GM18907 (cell line): ENCODE results near the gene CACNA2D1.
A peak's percentile ranks its signal among the peaks of the same experiment; 100 is the strongest.
"Not testable (repeated sequence)": the region's sequence is repeated elsewhere in the genome, so short reads cannot be mapped to it uniquely, and the experiment has no call there.

ENCODE experiments used
- ATAC-seq: cut with Tn5 transposase; IDR thresholded peaks from one replicate; pipeline ENCODE4 v1.9.1; 2021; ENCODE audit warnings: mild to moderate bottlenecking, moderate library complexity; ENCODE audit not compliant: unreplicated experiment

The CACNA2D1 gene

DNA sequence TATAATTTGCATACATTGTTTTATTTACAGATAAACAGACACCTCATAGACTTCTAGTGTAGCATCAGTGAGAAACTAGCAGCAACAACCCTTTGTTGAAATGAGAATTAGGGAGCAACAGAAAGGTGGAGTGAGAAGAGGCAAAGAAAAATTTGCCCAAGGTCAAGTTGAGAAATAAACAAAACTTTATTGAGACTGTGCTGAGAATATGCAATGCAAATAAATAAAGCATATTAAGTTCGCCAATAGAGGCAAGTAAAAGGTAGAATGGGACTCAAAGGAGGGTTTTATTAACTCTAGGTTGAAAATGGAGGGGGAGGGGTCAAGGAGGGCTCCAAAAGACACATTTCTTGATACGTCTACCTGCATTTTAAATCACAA is 49.7 kb downstream of the CACNA2D1 start:
- ATAC-seq: no peak

DNA sequence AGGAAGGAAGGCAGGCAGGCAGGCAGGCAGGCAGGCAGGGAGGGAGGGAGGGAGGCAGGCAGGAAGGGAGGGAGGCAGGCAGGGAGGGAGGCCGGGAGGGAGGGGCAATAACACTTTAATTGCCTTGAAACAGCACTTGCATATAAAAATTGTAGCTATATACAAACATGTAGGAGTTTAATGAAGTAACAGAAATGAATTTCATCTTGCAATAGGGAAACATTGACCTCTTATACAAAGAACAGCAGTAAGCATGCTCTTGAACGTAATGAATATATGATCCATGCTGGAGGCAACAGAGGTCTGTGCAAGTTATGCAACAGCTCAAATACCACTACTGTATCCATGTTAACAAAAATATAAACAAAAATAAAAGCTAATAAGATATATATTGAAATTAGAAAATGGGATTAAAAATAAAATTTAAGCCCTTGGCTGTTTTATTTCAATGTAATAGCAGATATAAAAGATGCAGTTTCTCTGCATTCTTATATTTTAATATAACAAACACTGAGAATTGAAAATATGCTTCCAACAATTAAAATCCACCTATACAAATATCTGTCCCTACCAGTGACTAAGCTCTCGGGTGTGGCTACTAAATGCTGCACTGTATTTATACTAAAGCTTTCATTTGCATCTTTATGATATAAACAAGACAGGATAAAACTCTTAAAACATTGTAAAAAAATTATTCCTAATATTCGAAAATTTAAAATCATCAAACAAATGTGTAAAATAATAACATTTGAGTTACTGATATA is 50.3 kb downstream of the CACNA2D1 start:
- no peak for ATAC-seq

- no peak for ATAC-seq
These were observed 52.6 kb downstream of the CACNA2D1 start for GRCh38 chr7:82390936-82391335.

GRCh38 chr7:82389876-82390275 is 53.7 kb downstream of the CACNA2D1 start:
- no peak for ATAC-seq

DNA sequence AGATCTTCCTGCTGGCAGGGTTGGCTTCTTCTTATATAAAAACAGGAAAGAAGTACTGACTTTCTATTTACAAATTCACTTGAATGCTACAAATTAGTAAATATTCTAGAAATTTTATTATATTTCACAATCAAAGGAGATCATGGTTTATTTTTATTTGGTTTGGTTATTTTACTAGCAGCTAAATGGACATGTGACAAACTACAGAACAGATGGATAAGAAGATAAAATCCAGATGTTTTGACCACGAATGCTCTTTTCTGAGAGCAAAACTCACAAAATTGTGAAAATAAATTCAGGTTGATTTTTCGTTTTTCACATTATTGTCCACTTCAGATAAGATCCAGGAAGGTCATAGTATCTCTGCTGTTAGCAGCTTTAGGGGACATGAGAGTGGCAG is 55.4 kb downstream of the CACNA2D1 start:
- ATAC-seq: no peak

DNA sequence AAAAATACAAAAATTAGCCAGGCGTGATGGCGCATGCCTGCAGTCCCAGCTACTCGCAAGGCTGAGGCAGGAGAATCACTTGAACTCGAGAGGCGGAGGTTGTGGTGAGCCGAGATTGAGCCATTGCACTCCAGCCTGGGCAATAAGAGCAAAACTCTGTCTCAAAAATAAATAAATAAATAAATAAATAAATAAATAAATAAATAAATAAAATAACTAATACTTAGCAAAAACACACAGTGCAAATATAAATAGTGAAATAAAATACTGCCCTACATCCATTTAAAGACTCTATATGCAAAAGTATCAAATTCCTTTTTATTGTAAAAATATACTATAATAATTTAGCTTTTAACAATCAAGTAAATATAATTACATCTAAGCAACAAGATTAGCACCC is 57.0 kb downstream of the CACNA2D1 start:
- ATAC-seq: not testable (repeated sequence)

DNA sequence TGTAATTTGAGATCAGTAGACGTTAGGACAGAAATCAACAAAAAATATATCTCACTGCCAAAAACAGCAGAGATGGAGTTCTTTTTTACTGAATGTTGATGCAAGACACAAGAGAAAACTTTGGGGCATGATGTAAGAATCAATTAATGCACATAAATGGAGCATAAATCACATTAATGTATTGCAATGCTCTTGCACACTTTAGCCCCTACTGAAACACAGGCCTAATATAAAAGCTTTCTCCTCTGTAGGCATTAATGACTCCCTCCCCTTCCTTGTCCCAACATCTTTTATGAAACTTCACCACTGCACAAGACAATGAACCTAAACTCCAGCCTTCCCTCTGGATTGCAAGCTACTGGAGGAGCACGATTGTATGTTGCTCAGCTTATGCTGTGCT is 58.8 kb downstream of the CACNA2D1 start:
- ATAC-seq: no peak

DNA sequence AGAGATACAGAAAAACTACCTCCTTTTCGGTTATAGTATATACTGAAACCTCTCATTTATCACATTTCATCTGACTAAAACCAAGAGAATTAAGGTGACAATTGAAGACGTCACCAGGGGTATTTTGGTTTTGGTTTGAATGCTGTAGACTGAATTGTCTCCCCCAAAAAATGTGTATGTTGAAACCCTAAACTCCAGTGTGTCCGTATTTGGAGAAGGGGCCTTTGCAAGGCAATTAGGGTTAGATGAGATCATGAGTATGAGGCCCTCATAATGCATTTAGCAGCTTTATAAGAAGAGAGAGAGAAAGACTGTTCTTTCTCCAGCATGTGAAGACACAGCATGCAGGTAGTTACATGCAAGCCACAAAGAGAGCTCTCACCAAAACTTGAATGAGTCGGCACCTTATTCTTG is 59.5 kb downstream of the CACNA2D1 start:
- peak; percentile 63 for ATAC-seq

DNA sequence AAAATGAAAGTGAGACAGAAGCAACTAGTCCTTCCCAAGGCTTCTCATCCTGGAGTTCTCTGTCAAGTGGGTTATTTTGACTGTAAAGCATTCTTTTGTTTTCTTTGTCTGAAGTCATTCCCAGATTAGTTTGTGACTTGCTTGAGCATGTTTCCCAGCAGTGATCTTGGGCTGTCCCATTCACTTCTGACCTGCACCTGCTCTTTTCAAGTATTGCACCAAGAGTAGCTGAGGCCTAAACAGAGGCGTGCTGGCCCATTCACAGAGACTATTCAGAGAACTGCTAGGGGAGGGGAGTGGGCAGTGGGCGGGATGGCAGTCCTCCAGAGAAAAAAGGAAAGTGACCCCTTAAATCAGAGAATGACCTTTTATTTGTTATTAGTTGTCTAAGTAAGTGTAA is 61.3 kb downstream of the CACNA2D1 start:
- no peak for ATAC-seq

- no peak for ATAC-seq
These were observed 66.8 kb downstream of the CACNA2D1 start for GRCh38 chr7:82376739-82377138.

GRCh38 chr7:82375713-82376112 is 67.9 kb downstream of the CACNA2D1 start:
- ATAC-seq: no peak

GRCh38 chr7:82375129-82375528 is 68.4 kb downstream of the CACNA2D1 start:
- ATAC-seq: no peak

- ATAC-seq: no peak
These were observed 69.5 kb downstream of the CACNA2D1 start for GRCh38 chr7:82373926-82374635.

- no peak for ATAC-seq
These were observed 78.9 kb downstream of the CACNA2D1 start for GRCh38 chr7:82364671-82365070.

DNA sequence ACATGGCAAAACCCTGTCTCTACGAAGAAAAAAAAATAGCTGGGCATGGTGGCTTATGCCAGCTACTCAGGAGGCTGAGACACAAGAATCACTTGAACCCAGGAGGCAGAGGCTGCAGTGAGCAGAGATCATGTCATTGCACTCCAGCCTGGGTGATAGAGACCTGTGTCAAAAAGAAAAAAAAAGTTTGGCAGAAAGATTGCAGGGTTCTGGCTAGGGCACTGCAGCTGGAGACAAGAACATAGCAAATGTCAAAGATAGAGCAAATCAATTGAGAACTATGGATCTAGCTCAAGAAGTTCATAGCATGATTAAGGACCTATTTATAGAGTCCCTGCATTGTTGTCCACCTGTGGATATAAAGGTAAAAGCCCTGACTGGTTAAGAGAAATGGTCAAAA is 79.5 kb downstream of the CACNA2D1 start:
- ATAC-seq: no peak

DNA sequence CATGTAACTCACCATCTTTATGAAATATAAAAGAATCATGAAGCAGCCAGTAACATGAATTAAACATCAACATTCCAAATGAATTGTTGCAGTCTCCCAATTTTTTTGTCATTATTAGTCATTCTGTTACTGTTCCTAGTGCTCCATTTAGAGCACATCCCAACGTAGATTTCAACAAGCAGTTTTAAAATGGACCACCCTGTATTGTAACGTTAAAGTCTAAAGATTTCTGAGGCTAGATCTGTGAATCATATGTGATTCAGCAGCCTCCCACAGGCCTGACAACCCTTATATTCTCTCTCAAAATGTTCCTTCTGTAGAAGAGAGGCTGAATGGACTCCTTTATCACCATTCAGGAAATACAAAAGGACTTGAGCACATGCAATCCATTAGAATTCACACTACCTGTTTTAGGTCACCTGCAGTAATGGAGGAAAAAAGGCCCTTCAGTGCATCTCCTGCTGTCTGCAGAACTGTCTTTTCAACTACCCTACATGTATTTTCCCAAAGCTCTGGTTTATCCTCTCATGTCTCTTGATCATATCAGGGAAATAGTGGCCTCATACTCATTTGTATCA is 81.4 kb downstream of the CACNA2D1 start:
- no peak for ATAC-seq

- ATAC-seq: no peak
These were observed 82.8 kb downstream of the CACNA2D1 start for GRCh38 chr7:82360591-82361368.

DNA sequence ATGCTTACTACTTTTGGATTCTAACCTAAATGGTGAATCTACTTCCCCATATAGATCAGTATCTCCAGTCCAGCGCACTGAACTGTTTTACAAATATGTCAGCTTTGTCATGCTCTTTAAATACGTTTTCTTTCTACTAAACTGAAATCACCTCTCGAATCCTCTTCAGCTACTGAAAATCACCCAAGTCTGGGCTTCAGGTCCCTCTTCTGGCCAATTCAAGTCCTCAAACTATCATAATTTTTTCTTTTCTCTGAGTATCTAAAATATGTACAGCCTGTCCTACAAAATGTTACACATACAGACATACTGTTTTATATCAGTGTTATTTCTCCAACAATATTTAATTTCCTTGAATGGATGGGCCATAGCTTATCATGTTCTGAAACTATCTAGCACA is 84.2 kb downstream of the CACNA2D1 start:
- ATAC-seq: no peak

DNA sequence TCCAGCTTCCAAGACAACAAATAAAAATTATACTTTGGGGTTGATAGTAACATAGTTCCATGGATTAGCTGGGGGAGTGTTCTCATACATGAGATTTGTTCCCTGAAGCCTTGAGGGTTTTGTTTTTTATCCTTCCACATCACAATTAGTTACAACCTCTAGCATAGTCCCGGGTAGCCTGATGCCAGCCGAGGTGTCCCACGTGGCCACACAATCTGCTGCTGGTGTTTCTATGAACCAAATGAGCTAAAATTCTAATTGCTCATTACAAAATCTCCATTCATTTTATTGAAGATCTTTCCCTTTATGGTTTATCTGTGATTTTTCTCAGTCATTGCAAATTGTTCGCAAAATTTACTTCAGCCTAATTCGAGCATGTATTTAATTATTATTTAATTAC is 84.7 kb downstream of the CACNA2D1 start:
- ATAC-seq: no peak

DNA sequence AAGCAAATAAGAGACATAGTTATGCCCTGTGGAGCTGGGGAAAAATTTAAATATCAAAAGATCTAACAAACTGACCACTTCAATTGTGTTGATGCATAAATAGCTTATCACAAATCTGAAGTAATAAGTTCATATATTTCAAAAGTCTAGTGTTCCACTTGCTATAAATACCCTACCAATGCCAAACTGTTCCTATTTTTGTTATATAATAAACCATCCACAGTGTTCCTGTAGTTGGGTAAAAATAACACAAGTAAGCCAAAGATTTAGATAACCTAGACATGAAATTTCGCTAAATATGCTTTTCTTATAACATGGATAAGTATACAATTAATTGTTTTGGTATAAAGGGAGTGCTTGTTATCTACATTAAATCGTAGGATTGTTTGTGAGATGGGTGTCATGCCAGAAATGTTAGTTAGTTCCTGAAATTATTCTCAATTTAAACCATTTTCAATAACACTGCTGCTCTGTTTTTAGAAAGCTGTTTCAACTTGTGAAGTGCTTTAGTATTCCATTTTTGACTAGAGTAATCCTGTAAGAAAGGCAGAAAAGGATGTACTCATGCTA is 85.5 kb downstream of the CACNA2D1 start:
- no peak for ATAC-seq

GRCh38 chr7:82348251-82348650 is 95.3 kb downstream of the CACNA2D1 start:
- peak; percentile 14 for ATAC-seq
